Prostate gland (tissue), 2 donors: ENCODE measurements around the gene BHLHA15.

Source experiments
- CTCF ChIP-seq, 4 experiments: fragments of 200-600 bp in 2 of 4; fragments of 450-650 bp in 2 of 4; sonication (generic) in 2 of 4; IDR thresholded peaks; 1 replicate in 3 of 4; 2 replicates in 1 of 4; pipeline ENCODE4 v1.5.1; 2016 to 2019; ENCODE audit warnings: antibody characterized with exemption in 4 of 4, mild to moderate bottlenecking in 2 of 4, moderate library complexity in 2 of 4
- POLR2A ChIP-seq: fragments of 450-650 bp; IDR thresholded peaks from one replicate; pipeline ENCODE4 v1.6.1; 2016; ENCODE audit warnings: antibody characterized with exemption, mild to moderate bottlenecking
- POLR2AphosphoS5 ChIP-seq: sonication (generic); formaldehyde crosslinking; IDR thresholded peaks from one replicate; pipeline ENCODE4 v1.6.1; 2017; ENCODE audit warnings: antibody characterized with exemption

GRCh38 chr7:98163269-98163668 is 48.0 kb upstream of the BHLHA15 start:
- TF ChIP-seq CTCF (IDR thresholded peaks at IDR 0.05) = no peak
- no peak for TF ChIP-seq POLR2A
- TF ChIP-seq POLR2AphosphoS5 = no peak
